Neural cell (in vitro differentiated cells): Measurements from ENCODE around the gene PADI2.

Experiments
- EP300 ChIP-seq: fragments of 450-650 bp; conservative IDR thresholded peaks from 2 replicates; pipeline ENCODE4 v1.6.1; 2014; ENCODE audit warnings: antibody characterized with exemption, mild to moderate bottlenecking, moderate library complexity; ENCODE audit not compliant: poor library complexity, severe bottlenecking
- EZH2 ChIP-seq: fragments of 200-600, 300-800 bp; shearing (Covaris generic), sonication (generic); IDR thresholded peaks from 2 replicates; pipeline ENCODE4 v1.6.1; 2014; ENCODE audit warnings: antibody characterized with exemption, low read length, borderline replicate concordance, mild to moderate bottlenecking; ENCODE audit not compliant: insufficient read depth, poor library complexity, severe bottlenecking
- POLR2AphosphoS5 ChIP-seq: IDR thresholded peaks from 2 replicates; pipeline ENCODE4 v1.6.1; 2012
- TF ChIP-seq, protein P1 (sequence below): fragments of 450-650 bp; IDR thresholded peaks from 2 replicates; pipeline ENCODE4 v1.5.1; 2014; ENCODE audit warnings: antibody characterized with exemption, mild to moderate bottlenecking, moderate library complexity; ENCODE audit not compliant: poor library complexity, severe bottlenecking

DNA sequence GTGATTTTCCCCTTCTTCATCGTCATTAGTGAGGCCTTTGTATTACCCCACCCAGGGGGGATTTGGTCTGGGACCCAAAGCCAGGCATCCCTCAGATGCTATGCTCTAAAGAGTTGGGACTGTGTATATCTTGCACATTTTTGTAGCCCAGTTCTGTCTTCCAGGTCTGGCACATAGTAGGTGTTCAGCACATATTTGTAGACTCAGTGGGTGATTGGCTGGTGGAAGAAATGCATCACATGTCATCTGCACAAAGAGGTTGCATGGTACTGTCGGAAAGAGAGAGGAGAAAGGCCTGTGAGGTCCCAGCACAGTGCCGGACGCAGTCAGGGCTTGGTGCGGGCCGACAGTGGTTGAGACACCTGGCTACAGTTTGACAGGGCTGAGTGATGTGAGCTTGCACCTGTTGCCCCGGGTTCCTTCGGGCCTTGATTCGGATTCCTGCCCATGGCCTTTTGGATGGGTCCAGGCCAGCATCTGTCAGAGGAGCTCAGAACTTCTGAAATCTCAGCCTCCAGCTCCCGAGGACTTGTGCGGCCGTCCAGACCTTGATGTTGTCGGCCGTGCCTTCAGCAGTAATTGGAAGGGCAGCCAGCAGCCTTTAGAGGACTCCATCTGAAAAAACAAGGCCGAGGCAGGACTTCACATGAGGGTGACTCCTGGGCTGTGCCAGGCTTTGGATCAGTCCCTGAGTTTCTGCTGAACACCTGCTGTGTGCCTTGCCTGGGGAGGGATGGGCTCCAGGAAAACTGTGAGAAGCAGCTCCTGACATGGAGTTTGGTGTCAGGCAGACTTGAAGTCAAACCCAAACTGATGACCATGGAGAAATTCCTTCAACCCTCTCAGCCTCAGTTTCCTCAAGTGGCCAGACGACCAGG is 44.8 kb upstream of the PADI2 start:
- no peak for TF ChIP-seq EP300
- TF ChIP-seq, protein P1, sequence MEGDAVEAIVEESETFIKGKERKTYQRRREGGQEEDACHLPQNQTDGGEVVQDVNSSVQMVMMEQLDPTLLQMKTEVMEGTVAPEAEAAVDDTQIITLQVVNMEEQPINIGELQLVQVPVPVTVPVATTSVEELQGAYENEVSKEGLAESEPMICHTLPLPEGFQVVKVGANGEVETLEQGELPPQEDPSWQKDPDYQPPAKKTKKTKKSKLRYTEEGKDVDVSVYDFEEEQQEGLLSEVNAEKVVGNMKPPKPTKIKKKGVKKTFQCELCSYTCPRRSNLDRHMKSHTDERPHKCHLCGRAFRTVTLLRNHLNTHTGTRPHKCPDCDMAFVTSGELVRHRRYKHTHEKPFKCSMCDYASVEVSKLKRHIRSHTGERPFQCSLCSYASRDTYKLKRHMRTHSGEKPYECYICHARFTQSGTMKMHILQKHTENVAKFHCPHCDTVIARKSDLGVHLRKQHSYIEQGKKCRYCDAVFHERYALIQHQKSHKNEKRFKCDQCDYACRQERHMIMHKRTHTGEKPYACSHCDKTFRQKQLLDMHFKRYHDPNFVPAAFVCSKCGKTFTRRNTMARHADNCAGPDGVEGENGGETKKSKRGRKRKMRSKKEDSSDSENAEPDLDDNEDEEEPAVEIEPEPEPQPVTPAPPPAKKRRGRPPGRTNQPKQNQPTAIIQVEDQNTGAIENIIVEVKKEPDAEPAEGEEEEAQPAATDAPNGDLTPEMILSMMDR: no peak
- TF ChIP-seq POLR2AphosphoS5: no peak
- TF ChIP-seq EZH2: no peak
